GM12878 (cell line): ENCODE measurements around the gene ARHGAP26. TPM values are rescaled to one million over a fixed set of nuclear protein-coding genes. Genes with fewer than 3 reads are reported as not detected.

Experiments
- CREB1 ChIP-seq: IDR thresholded peaks from 2 replicates; pipeline ENCODE4 v1.6.1; 2012; ENCODE audit warnings: low read depth, mild to moderate bottlenecking, inconsistent platforms
- FOS ChIP-seq: IDR thresholded peaks from 3 replicates; pipeline ENCODE4 v1.6.1; 2011; ENCODE audit warnings: borderline replicate concordance; ENCODE audit not compliant: insufficient read length; ENCODE audit errors: extremely low read depth
- IKZF1 ChIP-seq: fragments of 450-650 bp; conservative IDR thresholded peaks from 2 replicates; pipeline ENCODE4 v1.6.1; 2017; ENCODE audit warnings: antibody characterized with exemption, mild to moderate bottlenecking
- IRF5 ChIP-seq: fragments of 450-650 bp; IDR thresholded peaks from 2 replicates; pipeline ENCODE4 v1.6.1; 2017; ENCODE audit warnings: borderline replicate concordance
- MTA2 ChIP-seq: fragments of 450-650 bp; IDR thresholded peaks from 2 replicates; pipeline ENCODE4 v1.6.1; 2016; ENCODE audit warnings: low read depth, mild to moderate bottlenecking, moderate library complexity
- NFYA ChIP-seq: IDR thresholded peaks from 2 replicates; pipeline ENCODE4 v1.6.1; 2011; ENCODE audit warnings: low read depth, mild to moderate bottlenecking, low read length, improper control_type of control experiment, borderline replicate concordance
- SKIL ChIP-seq: fragments of 450-650 bp; IDR thresholded peaks from 2 replicates; pipeline ENCODE4 v1.6.1; 2017; ENCODE audit warnings: mild to moderate bottlenecking, low read depth, inconsistent platforms; ENCODE audit not compliant: poor library complexity, severe bottlenecking
- YY1 ChIP-seq: IDR thresholded peaks from 2 replicates; pipeline ENCODE4 v1.6.1; 2011; ENCODE audit warnings: low read depth, mild to moderate bottlenecking, low read length
- ZBTB40 ChIP-seq: fragments of 450-650 bp; IDR thresholded peaks from 2 replicates; pipeline ENCODE4 v1.6.1; 2016; ENCODE audit warnings: mild to moderate bottlenecking, moderate library complexity, borderline replicate concordance
- ZNF622 ChIP-seq: fragments of 450-650 bp; IDR thresholded peaks from 2 replicates; pipeline ENCODE4 v1.6.1; 2017; ENCODE audit warnings: mild to moderate bottlenecking, inconsistent platforms
- polyA plus RNA-seq, 11 experiments: library from polyadenylated mRNA; depleted of rRNA in 4 of 11; unstranded in 6 of 11; stranded (reverse) in 5 of 11; fragments of >200 nt; fragmentation: Nextera tagmentation in 4 of 11; fragmentation: Illumina TruSeq in 1 of 11; extraction: Ambion mirVana in 4 of 11; extraction: Trizol in 1 of 11; gene quantifications; 1 replicate in 1 of 11; 2 replicates in 10 of 11; pipeline versions ENCODE4 v1.2.1 to v1.2.3, GENCODE V29; 2011 to 2016; ENCODE audit warnings: inconsistent platforms in 2 of 11, missing spikeins in 2 of 11, low read depth in 1 of 11
- total RNA-seq, 4 experiments: library from RNA; depleted of rRNA in 3 of 4; stranded (reverse); fragments of >200 nt in 3 of 4; fragmentation: Illumina TruSeq in 1 of 4; extraction: Trizol in 1 of 4; gene quantifications; 2 replicates each; pipeline versions ENCODE4 v1.2.1 to v1.2.3, GENCODE V29; 2013 to 2021

ARHGAP26 gene
- total and polyA plus RNA-seq, 10 of the 15 experiments (the other 5 are each of a cell fraction or from before 2014, with no cell fraction given), result 9.4 to 41.5 (median 19.3) TPM

- no peak for TF ChIP-seq IRF5
- TF ChIP-seq ZNF622, result no peak
- TF ChIP-seq NFYA, result no peak
- TF ChIP-seq SKIL, result no peak
- no peak for TF ChIP-seq CREB1
- TF ChIP-seq IKZF1, result no peak
- TF ChIP-seq MTA2, result no peak
- TF ChIP-seq YY1, result no peak
- TF ChIP-seq FOS, result no peak
- no peak for TF ChIP-seq ZBTB40
These were observed 126.3 kb downstream of the ARHGAP26 start (continued) for GRCh38 chr5:142896325-142897007.
